SU-DHL-6 (cell line): ENCODE measurements around the gene TMEM119.

Experiments used
- EZH2phosphoT487 ChIP-seq: fragments of 200-600 bp; sonication (generic), shearing (Covaris generic); conservative IDR thresholded peaks from 2 replicates; pipeline ENCODE4 v1.6.1; 2018; ENCODE audit warnings: mild to moderate bottlenecking, antibody characterized with exemption, low read length, moderate library complexity, mixed read lengths
- TF ChIP-seq, protein P1 (sequence below): fragments of 200-600 bp; sonication (generic); IDR thresholded peaks from one replicate; pipeline ENCODE4 v1.5.1; 2017; ENCODE audit warnings: antibody characterized with exemption, mild to moderate bottlenecking, low read length, moderate library complexity; ENCODE audit not compliant: insufficient read depth, poor library complexity, severe bottlenecking

DNA sequence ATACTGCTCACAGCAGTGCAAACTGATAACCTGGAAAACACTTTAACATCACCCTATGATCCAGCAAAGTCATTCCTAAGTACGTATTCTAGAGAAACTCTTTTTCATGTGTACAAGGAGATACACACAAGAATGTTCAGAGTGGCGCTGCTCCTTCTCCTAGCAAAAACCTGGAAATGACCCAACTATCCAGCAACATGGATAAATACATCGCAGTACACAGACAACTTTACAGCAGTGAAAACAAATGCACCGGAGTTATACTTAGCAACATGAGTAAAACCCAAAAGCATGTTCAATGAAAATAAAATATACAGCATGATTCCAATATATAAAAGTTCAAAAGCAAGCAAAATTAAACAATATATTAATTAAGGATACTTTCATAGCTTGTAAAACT is 55.6 kb downstream of the TMEM119 start:
- TF ChIP-seq, protein P1, sequence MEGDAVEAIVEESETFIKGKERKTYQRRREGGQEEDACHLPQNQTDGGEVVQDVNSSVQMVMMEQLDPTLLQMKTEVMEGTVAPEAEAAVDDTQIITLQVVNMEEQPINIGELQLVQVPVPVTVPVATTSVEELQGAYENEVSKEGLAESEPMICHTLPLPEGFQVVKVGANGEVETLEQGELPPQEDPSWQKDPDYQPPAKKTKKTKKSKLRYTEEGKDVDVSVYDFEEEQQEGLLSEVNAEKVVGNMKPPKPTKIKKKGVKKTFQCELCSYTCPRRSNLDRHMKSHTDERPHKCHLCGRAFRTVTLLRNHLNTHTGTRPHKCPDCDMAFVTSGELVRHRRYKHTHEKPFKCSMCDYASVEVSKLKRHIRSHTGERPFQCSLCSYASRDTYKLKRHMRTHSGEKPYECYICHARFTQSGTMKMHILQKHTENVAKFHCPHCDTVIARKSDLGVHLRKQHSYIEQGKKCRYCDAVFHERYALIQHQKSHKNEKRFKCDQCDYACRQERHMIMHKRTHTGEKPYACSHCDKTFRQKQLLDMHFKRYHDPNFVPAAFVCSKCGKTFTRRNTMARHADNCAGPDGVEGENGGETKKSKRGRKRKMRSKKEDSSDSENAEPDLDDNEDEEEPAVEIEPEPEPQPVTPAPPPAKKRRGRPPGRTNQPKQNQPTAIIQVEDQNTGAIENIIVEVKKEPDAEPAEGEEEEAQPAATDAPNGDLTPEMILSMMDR, result no peak
- no peak for TF ChIP-seq EZH2phosphoT487
